Measurements from ENCODE around the gene MTFMT.
"Not testable (repeated sequence)": the region's sequence is repeated elsewhere in the genome, so short reads cannot be mapped to it uniquely, and the experiment has no call there.

- TF ChIP-seq POLR2AphosphoS5, EP300, POLR2A (IDR thresholded peaks at IDR 0.05): not testable (repeated sequence)
- TF ChIP-seq, protein P1, sequence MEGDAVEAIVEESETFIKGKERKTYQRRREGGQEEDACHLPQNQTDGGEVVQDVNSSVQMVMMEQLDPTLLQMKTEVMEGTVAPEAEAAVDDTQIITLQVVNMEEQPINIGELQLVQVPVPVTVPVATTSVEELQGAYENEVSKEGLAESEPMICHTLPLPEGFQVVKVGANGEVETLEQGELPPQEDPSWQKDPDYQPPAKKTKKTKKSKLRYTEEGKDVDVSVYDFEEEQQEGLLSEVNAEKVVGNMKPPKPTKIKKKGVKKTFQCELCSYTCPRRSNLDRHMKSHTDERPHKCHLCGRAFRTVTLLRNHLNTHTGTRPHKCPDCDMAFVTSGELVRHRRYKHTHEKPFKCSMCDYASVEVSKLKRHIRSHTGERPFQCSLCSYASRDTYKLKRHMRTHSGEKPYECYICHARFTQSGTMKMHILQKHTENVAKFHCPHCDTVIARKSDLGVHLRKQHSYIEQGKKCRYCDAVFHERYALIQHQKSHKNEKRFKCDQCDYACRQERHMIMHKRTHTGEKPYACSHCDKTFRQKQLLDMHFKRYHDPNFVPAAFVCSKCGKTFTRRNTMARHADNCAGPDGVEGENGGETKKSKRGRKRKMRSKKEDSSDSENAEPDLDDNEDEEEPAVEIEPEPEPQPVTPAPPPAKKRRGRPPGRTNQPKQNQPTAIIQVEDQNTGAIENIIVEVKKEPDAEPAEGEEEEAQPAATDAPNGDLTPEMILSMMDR (IDR thresholded peaks at IDR 0.05), result not testable (repeated sequence)
Measured at GRCh38 chr15:65011198-65011597, 18.2 kb downstream of the MTFMT start.
